HG03196 (cell line): ENCODE measurements around the gene PRKCE.
A peak's percentile ranks its signal among the peaks of the same experiment; 100 is the strongest.

Source experiments
- ATAC-seq: cut with Tn5 transposase; IDR thresholded peaks from one replicate; pipeline ENCODE4 v1.9.1; 2021; ENCODE audit not compliant: unreplicated experiment

PRKCE gene

GRCh38 chr2:46171996-46172546, 520.6 kb downstream of the PRKCE start:
- no peak for ATAC-seq

- ATAC-seq, result no peak
Observed at GRCh38 chr2:46173030-46173429, 521.6 kb downstream of the PRKCE start.

GRCh38 chr2:46173636-46174250, 522.3 kb downstream of the PRKCE start:
- ATAC-seq, result no peak

GRCh38 chr2:46174345-46175170, 523.1 kb downstream of the PRKCE start:
- no peak for ATAC-seq

DNA sequence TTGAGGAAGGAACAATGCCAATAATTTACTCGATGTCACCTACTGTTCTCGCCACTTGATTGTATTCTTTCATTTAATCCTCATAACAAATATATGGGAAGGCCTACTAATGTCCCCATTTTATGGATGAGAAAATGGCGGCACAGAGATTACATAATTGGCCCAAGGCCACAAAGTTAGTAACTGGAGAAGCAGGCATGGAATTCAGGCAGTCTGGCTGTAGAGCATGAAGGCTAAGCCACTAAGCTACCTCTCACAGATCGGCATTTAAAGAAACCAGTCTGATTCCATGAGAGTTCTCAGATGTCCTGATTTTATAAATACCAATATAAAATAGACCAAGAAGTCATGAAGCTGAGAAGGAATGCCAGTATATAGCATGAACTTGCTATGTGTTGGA, 523.9 kb downstream of the PRKCE start:
- no peak for ATAC-seq

GRCh38 chr2:46177461-46178089, 526.1 kb downstream of the PRKCE start:
- ATAC-seq, result no peak

- ATAC-seq, result no peak
Observed at GRCh38 chr2:46179037-46179621, 527.7 kb downstream of the PRKCE start.

- ATAC-seq, result no peak
Observed at GRCh38 chr2:46180189-46180588, 528.7 kb downstream of the PRKCE start.

DNA sequence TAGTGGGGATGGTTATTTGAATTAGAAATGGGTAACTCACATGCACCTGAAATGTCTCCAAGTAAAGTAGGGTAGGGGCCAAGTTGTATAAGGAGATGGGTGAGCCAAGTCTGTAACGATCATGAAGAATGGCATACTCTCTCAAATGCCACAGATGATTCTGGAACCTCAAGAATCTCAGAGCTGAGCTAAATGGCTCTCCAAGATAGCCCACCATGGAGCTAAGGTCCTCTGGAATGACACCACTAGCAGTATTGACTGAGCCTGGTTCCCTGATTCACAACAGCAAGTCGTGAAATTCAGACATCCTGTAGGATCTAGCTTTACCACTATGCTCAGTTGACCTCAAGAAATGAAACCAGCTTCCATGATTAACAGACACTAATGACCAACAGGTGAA, 529.8 kb downstream of the PRKCE start:
- ATAC-seq, result no peak

- ATAC-seq, result no peak
Observed at GRCh38 chr2:46181789-46182530, 530.5 kb downstream of the PRKCE start.

GRCh38 chr2:46183426-46183825, 532.0 kb downstream of the PRKCE start:
- no peak for ATAC-seq

DNA sequence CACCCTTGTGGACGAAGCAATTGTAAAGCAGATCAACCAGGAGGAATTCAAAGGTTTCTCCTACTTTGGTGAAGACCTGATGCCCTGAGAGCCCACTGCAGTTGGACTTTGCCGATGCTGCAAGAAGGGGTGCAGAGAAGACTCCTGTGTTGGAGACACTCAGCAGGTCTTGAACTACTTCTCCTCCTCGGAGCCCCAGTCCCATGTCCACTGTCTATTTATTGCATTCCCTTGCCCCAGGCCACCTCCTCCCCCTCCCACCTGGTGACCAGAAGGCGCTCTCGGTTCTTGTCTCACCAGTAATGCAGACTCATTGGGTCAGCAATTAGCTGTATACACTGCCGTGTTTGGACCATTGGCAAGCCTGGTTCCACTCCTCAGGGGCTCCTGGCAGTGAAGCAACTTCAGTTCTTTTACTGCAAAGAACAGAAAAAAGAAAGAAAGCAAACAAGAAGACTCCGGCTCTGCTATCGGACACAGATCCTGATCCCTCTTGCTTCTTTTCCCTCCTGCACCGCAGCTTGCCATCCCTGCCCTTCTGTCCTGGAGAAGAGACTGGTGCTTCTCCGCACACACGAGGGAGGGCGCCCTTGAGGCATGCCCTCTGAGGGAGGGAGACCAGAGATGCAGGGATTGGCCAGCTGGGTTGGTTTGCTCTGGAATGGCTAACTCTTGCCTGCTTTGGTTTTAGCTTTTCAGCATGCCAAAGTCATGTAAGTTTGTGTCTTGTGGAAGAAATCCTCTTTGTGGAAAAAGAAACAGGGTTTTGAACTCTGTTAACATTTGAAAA, 533.5 kb downstream of the PRKCE start:
- ATAC-seq, result no peak

- ATAC-seq, result peak; percentile 77
Observed at GRCh38 chr2:46187112-46187618, 535.7 kb downstream of the PRKCE start.

DNA sequence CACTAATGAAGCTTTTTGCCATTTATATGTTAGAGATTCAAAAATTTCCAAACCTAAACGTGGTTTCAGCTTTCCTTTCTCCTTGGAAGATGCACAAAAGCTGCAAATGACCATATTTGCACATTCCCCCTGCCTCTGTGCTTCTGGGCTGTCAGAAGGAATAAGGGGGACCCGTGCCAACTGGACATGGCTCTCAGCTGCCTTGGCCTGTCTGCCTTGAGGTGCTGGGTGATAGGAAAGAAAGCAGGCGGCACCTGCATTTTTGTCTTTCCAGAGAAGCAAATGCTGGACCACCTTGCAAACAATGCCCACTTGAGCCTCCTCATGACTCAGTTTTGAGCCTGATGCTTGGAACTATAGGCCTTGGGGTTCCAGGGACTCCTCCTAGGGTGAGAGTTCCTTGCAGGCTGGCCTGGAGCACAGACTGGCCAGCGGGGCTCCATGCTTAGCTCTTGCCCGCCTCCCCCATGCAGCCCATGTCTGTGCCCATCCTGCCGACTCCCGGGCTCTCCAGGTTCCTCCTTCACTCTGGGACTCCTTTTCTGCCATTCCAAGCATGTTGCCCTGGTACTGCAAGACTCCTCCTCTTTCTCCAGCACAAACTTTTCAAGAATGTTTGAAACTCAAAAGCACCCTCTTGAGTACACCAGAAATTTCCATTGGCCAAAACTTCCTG, 536.7 kb downstream of the PRKCE start:
- no peak for ATAC-seq

DNA sequence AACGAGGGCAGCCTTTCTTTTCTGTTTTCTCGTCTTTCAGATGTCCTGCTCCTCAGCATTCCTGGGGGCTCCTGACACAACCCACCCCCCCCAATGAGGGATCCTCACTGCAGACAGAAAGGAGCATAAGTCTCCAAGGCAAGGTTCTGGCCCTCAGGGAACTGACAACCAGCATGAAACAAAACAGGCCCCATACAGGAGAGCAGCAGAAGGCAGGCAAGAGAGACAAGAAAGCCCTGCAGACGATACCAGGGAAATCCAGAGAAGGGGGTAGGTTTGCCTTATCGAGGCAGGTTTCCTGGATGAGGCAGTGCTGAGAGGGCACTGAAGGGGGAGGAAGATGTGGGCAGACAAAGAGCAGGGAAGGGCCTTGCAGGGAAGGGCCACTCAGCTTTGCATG, 541.9 kb downstream of the PRKCE start:
- ATAC-seq, result no peak

- ATAC-seq, result no peak
Observed at GRCh38 chr2:46193855-46194254, 542.4 kb downstream of the PRKCE start.

GRCh38 chr2:46194856-46195255, 543.4 kb downstream of the PRKCE start:
- ATAC-seq, result no peak

DNA sequence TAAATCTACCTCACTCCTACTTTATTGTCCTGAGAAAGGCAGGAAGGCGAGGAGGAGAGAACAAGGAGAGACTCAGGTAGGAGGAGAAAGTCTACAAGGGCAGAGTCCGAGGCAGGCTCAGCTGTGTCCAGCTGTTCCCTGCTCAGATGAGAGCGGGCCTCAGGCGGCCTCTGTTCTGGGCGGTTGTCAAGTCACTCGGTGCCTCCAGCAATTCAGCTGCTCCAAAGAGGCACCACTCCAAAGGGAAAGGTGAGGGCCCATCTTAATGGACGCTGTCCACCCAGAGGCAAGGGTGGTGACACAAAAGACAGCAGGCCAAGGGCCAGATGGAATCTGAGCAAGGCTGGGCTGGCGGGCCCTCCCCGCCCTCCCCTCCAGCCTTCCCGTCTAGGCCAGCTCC, 544.3 kb downstream of the PRKCE start:
- no peak for ATAC-seq

GRCh38 chr2:46196871-46197462, 545.5 kb downstream of the PRKCE start:
- no peak for ATAC-seq
